Hepatocyte (in vitro differentiated cells): Measurements from ENCODE around the gene YTHDC2. TPM values are rescaled to one million over a fixed set of nuclear protein-coding genes. Genes with fewer than 3 reads are reported as not detected.

Experiments used
- DNase-seq: peaks from one replicate; pipeline ENCODE4 v3.0.0-alpha.2; 2016; ENCODE audit warnings: low spot score
- H2AFZ ChIP-seq: fragments of 200-600 bp; sonication (generic); 2 replicates; pipeline ENCODE4 v1.6.0; 2016; ENCODE audit warnings: antibody characterized with exemption, mild to moderate bottlenecking
- H3K27ac ChIP-seq: fragments of 200-600 bp; sonication (generic); 2 replicates; pipeline ENCODE4 v1.5.1; 2016; ENCODE audit warnings: mild to moderate bottlenecking
- H3K27me3 ChIP-seq: fragments of 200-600 bp; sonication (generic); 2 replicates; pipeline ENCODE4 v1.6.1; 2016
- H3K36me3 ChIP-seq: fragments of 200-600 bp; sonication (generic); replicated peaks from 2 replicates; pipeline ENCODE4 v1.5.1; 2016; ENCODE audit warnings: low read depth; ENCODE audit not compliant: insufficient read depth
- H3K4me1 ChIP-seq: fragments of 200-600 bp; sonication (generic); 2 replicates; pipeline ENCODE4 v1.5.1; 2016; ENCODE audit warnings: mild to moderate bottlenecking, moderate library complexity; ENCODE audit not compliant: insufficient read depth
- H3K4me2 ChIP-seq: fragments of 200-600 bp; sonication (generic); 2 replicates; pipeline ENCODE4 v1.6.0; 2016
- H3K4me3 ChIP-seq: fragments of 200-600 bp; sonication (generic); 2 replicates; pipeline ENCODE4 v1.5.1; 2016; ENCODE audit warnings: mild to moderate bottlenecking
- H3K79me2 ChIP-seq: fragments of 200-600 bp; sonication (generic); 2 replicates; pipeline ENCODE4 v1.6.0; 2017; ENCODE audit warnings: mild to moderate bottlenecking
- H3K9me2 ChIP-seq: fragments of 200-600 bp; sonication (generic); replicated peaks from 2 replicates; pipeline ENCODE4 v1.6.0; 2017; ENCODE audit warnings: mild to moderate bottlenecking; ENCODE audit not compliant: insufficient read depth
- H3K9me3 ChIP-seq: fragments of 200-600 bp; sonication (generic); 2 replicates; pipeline ENCODE4 v1.5.1; 2016; ENCODE audit warnings: low read depth, mild to moderate bottlenecking
- H4K20me1 ChIP-seq: fragments of 200-600 bp; sonication (generic); 2 replicates; pipeline ENCODE4 v1.6.0; 2016; ENCODE audit warnings: mild to moderate bottlenecking; ENCODE audit not compliant: insufficient read depth, poor library complexity, severe bottlenecking
- CTCF ChIP-seq: fragments of 200-600 bp; sonication (generic); IDR thresholded peaks from 2 replicates; pipeline ENCODE4 v1.5.1; 2016; ENCODE audit warnings: antibody characterized with exemption, mild to moderate bottlenecking; ENCODE audit not compliant: poor library complexity
- EZH2 ChIP-seq: fragments of 200-600 bp; sonication (generic); IDR thresholded peaks from 2 replicates; pipeline ENCODE4 v1.6.1; 2016; ENCODE audit warnings: antibody characterized with exemption, mild to moderate bottlenecking, borderline replicate concordance
- EZH2phosphoT487 ChIP-seq: fragments of 200-600 bp; sonication (generic); IDR thresholded peaks from one replicate; pipeline ENCODE4 v1.6.1; 2018; ENCODE audit warnings: antibody characterized with exemption, mild to moderate bottlenecking, low read depth, moderate library complexity; ENCODE audit not compliant: unreplicated experiment, severe bottlenecking
- WGBS: methylation state at CpG from one replicate; pipeline ENCODE4 v1.1.6; 2016; ENCODE audit warnings: low lambda C conversion rate; ENCODE audit errors: missing lambda C conversion rate; 5-methylcytosine and 5-hydroxymethylcytosine counted together
- polyA plus RNA-seq: library from polyadenylated mRNA; unstranded; fragments of >200 nt; fragmentation: Nextera tagmentation; extraction: Ambion mirVana; gene quantifications from 2 replicates; pipeline ENCODE4 v1.2.1, GENCODE V29; 2016
- total RNA-seq: library from RNA; depleted of rRNA; stranded (reverse); fragments of >200 nt; gene quantifications from 2 replicates; pipeline ENCODE4 v1.2.3, GENCODE V29; 2014

YTHDC2 gene
- total and polyA plus RNA-seq, 2 experiments from 2014 or later: 9.1 to 26.3 TPM

GRCh38 chr5:113495422-113495841 lies 18.1 kb upstream of the YTHDC2 start:
- Histone ChIP-seq H3K27me3 (peaks cover 8% of the 10 kb centered on the region), H3K9me2 (no peaks in the 10 kb centered on the region), H3K9me3 (peaks cover 2% of the 10 kb centered on the region), H4K20me1 (no peaks in the 10 kb centered on the region), H3K27ac (no peak overlapping the region), H3K79me2 (no peaks in the 10 kb centered on the region), H3K4me3 (no peak overlapping the region), H3K36me3 (no peaks in the 10 kb centered on the region), H3K4me2 (no peak overlapping the region), H2AFZ (no peak overlapping the region), H3K4me1 (no peaks in the 10 kb centered on the region)
- TF ChIP-seq EZH2phosphoT487: no peak
- no peak for TF ChIP-seq EZH2
- no peak for TF ChIP-seq CTCF
- DNase-seq: no peak
- WGBS: 88% methylated on average over 1 of the region's 1 CpG

GRCh38 chr5:113502073-113502472 lies 11.4 kb upstream of the YTHDC2 start:
- Histone ChIP-seq H3K27ac (no peak overlapping the region), H4K20me1 (no peaks in the 10 kb centered on the region), H3K79me2 (no peaks in the 10 kb centered on the region), H3K27me3 (peaks cover 8% of the 10 kb centered on the region), H3K9me3 (no peaks in the 10 kb centered on the region), H2AFZ (no peak overlapping the region), H3K36me3 (no peaks in the 10 kb centered on the region), H3K4me3 (no peak overlapping the region), H3K4me2 (no peak overlapping the region), H3K9me2 (no peaks in the 10 kb centered on the region), H3K4me1 (no peaks in the 10 kb centered on the region)
- DNase-seq: no peak
- WGBS: 98% methylated on average over 3 of the region's 3 CpGs
- no peak for TF ChIP-seq EZH2phosphoT487
- no peak for TF ChIP-seq EZH2
- TF ChIP-seq CTCF: no peak

GRCh38 chr5:113503146-113503545 lies 10.3 kb upstream of the YTHDC2 start:
- Histone ChIP-seq H3K4me2 (no peak overlapping the region), H3K9me2 (no peaks in the 10 kb centered on the region), H3K79me2 (no peaks in the 10 kb centered on the region), H2AFZ (no peak overlapping the region), H3K27ac (no peak overlapping the region), H3K4me3 (no peak overlapping the region), H3K9me3 (no peaks in the 10 kb centered on the region), H3K36me3 (no peaks in the 10 kb centered on the region), H4K20me1 (no peaks in the 10 kb centered on the region), H3K4me1 (no peaks in the 10 kb centered on the region), H3K27me3 (peaks cover 3% of the 10 kb centered on the region)
- 100% methylated on average over 1 of the region's 1 CpG for WGBS
- TF ChIP-seq EZH2phosphoT487 (no peak), EZH2 (no peak), CTCF (no peak)
- no peak for DNase-seq

GRCh38 chr5:113505181-113505580 lies 8.3 kb upstream of the YTHDC2 start:
- 62% methylated on average over 5 of the region's 5 CpGs for WGBS
- H3K4me3 ChIP-seq: no peak overlapping the region
- TF ChIP-seq CTCF (no peak), EZH2 (no peak), EZH2phosphoT487 (no peak)
- no peak overlapping the region for H3K27ac ChIP-seq
- no peaks in the 10 kb centered on the region for H3K9me3 ChIP-seq
- no peak overlapping the region for H3K4me2 ChIP-seq
- no peak overlapping the region for H2AFZ ChIP-seq
- DNase-seq: no peak
- no peaks in the 10 kb centered on the region for H4K20me1 ChIP-seq
- H3K4me1 ChIP-seq: no peaks in the 10 kb centered on the region
- H3K9me2 ChIP-seq: no peaks in the 10 kb centered on the region
- no peaks in the 10 kb centered on the region for H3K36me3 ChIP-seq
- no peaks in the 10 kb centered on the region for H3K79me2 ChIP-seq
- H3K27me3 ChIP-seq: no peaks in the 10 kb centered on the region
